Skeletal muscle tissue (tissue), 5 donors: ENCODE results near the gene CLCN6. TPM values are rescaled to one million over a fixed set of nuclear protein-coding genes. Genes with fewer than 3 reads are reported as not detected.

Source experiments
- H3K27ac ChIP-seq: one replicate; pipeline ENCODE4 v1.7.0; 2013; ENCODE audit warnings: mild to moderate bottlenecking, low read depth, low read length, inconsistent platforms
- H3K27me3 ChIP-seq, 3 donors: one replicate each; pipeline ENCODE4 v1.7.0; 2013; ENCODE audit warnings: low read length in 3 of 3; ENCODE audit not compliant: control insufficient read depth in 3 of 3, insufficient read depth in 3 of 3
- H3K36me3 ChIP-seq, 3 donors: one replicate each; pipeline ENCODE4 v1.7.0; 2013; ENCODE audit warnings: low read length in 3 of 3; ENCODE audit not compliant: control insufficient read depth in 3 of 3, insufficient read depth in 3 of 3
- H3K4me1 ChIP-seq, 3 donors: one replicate each; pipeline ENCODE4 v1.7.0; 2013; ENCODE audit warnings: low read length in 3 of 3, mild to moderate bottlenecking in 3 of 3; ENCODE audit not compliant: control insufficient read depth in 3 of 3, insufficient read depth in 3 of 3
- H3K4me3 ChIP-seq, 3 donors: one replicate each; pipeline ENCODE4 v1.7.0; 2013; ENCODE audit warnings: low read length in 3 of 3
- H3K9ac ChIP-seq, 3 donors: one replicate each; pipeline ENCODE4 v1.7.0; 2013; ENCODE audit warnings: low read length in 3 of 3, mild to moderate bottlenecking in 3 of 3, moderate library complexity in 2 of 3, low read depth in 1 of 3
- H3K9me3 ChIP-seq, 3 donors: one replicate each; pipeline ENCODE4 v1.7.0; 2013; ENCODE audit warnings: low read length in 3 of 3; ENCODE audit not compliant: control insufficient read depth in 3 of 3
- small RNA-seq: library from RNA; depleted of rRNA; stranded (forward); fragments of <200 nt; gene quantifications from one replicate; pipeline ENCODE3, GENCODE V24; 2014
- total RNA-seq: library from RNA; depleted of rRNA; stranded (reverse); fragments of >200 nt; gene quantifications from one replicate; pipeline ENCODE4 v1.2.3, GENCODE V29; 2014
- donor health status: Osteomylitis.

The CLCN6 gene
- total RNA-seq, 1 donor from 2014 or later = 3.7 TPM

DNA sequence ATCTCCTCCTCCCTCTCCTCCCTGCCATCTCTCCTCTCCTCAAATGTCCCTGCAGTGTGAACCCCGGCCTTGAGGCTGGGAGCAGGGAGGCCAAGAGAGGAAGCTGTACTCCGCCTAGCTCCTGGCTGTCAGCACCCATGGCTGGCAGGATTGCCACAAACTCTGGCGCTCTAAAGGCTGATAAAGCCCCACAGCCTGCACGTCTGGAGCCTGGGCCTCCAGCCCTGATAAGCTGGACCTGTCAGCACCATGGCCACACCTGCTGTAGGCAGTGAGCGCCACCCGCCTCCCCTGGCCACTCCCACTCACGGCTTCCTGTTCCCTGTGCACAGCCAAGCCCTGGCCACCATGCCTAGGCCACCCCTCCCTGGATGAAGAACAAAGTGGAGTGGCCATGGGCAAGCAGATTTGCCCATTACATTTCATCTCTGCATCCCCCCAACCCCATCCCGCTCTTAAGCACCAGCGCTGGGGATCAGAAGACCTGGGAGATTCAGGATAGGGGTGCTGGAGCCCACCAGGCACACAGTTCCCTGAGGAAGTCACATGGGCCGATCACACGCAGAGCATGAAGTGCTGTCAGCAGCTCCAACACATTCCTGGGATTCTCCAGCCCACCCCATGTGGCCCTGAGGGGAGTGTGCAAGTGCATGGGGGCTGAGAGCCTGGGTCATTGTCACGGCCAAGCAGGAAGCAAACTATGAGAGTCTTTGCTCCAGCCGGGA, 77.0 kb downstream of the CLCN6 start:
- H3K9me3 ChIP-seq = no peaks in the 10 kb centered on the region
- peaks cover 0 to 13% (median 0%) of the 10 kb centered on the region in 3 donors for H3K27me3 ChIP-seq
- no peak overlapping the region for H3K27ac ChIP-seq
- H3K4me3 ChIP-seq = no peak overlapping the region
- peaks cover 48 to 74% (median 72%) of the 10 kb centered on the region in 3 donors for H3K4me1 ChIP-seq
- H3K9ac ChIP-seq = no peak overlapping the region
- H3K36me3 ChIP-seq = no peaks in the 10 kb centered on the region

DNA sequence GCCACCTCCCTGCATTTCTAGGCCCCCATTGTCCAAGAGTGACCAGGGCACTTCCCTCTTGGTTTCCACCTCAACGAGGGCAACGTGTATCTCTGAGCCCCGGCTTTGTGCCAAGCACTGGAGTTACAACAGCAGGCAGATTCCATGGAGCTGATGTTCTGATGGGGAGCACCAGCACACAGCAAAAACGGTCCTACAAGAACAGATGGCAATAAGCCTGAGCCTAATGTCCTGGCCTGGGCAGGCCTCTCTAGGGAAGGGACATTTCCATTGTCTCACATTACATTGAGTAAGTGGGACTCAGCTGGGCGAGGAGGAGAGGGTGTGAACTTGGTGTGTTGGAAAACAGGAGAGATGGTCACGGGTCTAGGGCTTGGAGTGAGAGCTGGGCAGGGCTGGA, 79.9 kb downstream of the CLCN6 start:
- Histone ChIP-seq H3K4me3 (peak overlapping the region in 1 of 3 donors; percentile 22), H3K27me3 (peaks cover 0 to 5% (median 0%) of the 10 kb centered on the region in 3 donors), H3K4me1 (peaks cover 25 to 46% (median 43%) of the 10 kb centered on the region in 3 donors), H3K9me3 (no peaks in the 10 kb centered on the region), H3K36me3 (no peaks in the 10 kb centered on the region), H3K9ac (peak overlapping the region in 1 of 3 donors; percentile 40), H3K27ac (peak overlapping the region; percentile 19)

DNA sequence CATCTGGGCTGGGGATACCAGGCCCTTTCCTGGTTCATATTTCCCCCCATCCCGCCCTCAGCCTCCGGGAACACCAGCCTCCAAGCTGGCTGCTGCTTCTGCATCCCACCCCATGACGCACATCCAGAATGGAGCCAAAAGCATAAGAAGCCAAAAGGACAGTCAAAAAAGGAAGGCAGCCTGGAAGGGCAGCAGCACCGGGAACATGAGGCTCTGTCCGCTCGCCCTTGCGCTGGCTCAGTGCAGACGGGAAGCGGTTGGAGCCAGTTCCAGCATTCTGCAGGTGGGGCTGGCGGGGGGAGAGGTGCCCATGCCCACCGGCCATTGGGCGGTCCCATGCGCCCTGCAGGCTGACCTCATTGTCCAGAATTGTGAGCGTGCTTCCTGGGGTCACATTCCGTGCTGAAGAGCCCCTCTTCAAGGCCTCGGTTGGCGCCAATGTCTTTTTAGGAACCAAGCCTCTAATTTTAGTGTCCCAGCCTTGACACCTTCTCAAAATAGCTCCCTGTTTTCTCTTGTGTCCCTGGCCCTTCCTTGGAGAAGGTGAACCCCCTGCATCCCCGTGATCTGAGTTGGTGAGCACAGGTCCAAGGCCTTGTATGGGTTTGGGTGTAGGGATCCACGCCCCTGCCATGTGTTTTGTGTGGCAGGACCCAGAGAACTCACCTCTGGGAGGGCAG, 81.1 kb downstream of the CLCN6 start:
- H3K9ac ChIP-seq = no peak overlapping the region
- H3K27ac ChIP-seq = no peak overlapping the region
- peaks cover 21 to 34% (median 32%) of the 10 kb centered on the region in 3 donors for H3K4me1 ChIP-seq
- H3K9me3 ChIP-seq = no peaks in the 10 kb centered on the region
- no peaks in the 10 kb centered on the region for H3K36me3 ChIP-seq
- H3K4me3 ChIP-seq = no peak overlapping the region
- H3K27me3 ChIP-seq = peaks cover 0 to 5% (median 0%) of the 10 kb centered on the region in 3 donors

DNA sequence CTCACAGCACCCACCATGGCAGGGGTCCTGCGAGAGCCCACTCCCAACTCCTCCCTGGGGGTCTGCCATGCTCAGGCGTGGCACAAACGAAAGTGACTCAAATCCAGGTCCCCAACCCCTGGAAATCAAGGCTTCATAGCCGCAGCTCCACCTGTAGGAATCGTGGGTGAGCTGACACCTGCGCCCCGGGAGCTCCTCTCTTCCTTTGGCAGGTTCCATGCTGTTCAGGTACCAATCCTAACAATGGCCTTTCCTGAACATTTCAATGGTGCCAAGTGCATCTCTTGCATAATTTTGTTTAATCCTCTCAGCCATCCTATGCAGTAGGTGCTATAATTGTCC, 81.6 kb downstream of the CLCN6 start:
- Histone ChIP-seq H3K27me3 (peaks cover 0 to 5% (median 0%) of the 10 kb centered on the region in 3 donors), H3K9ac (no peak overlapping the region), H3K36me3 (no peaks in the 10 kb centered on the region), H3K4me3 (no peak overlapping the region), H3K27ac (no peak overlapping the region), H3K4me1 (peaks cover 20 to 30% (median 30%) of the 10 kb centered on the region in 3 donors), H3K9me3 (no peaks in the 10 kb centered on the region)

DNA sequence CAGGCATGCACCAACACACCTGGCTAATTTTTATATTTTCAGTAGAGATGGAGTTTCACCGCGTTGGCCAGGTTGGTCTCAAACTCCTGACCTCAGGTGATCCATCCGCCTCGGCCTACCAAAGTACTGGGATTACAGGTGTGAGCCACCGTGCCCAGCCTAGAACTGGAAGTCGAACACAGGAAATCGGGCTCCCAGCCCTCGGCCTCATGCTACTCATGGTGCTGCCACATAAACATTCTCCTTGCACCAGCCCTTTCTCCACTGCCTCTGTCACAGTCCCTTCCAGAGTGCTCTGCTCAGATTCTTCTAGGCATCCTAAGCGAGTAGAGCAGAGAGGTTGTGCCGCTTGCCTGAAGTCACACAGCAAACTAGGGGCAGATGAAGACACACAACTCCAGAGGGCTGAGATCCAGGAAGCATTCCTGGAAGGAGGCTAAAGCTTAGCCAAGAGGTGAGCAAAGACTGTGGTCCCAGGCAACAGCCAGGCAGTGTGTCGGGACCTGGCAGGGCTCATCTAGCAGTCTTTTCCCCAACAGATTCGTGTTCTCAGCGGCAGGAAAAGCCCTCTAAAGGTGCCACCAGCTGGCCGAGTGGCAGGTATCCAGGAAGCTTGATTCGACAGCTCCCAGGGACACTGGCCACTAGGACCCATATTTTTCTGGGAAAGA, 82.3 kb downstream of the CLCN6 start:
- no peaks in the 10 kb centered on the region for H3K36me3 ChIP-seq
- no peak overlapping the region for H3K9ac ChIP-seq
- no peaks in the 10 kb centered on the region for H3K9me3 ChIP-seq
- H3K27ac ChIP-seq = no peak overlapping the region
- H3K4me1 ChIP-seq = peaks cover 15 to 23% (median 23%) of the 10 kb centered on the region in 3 donors
- no peak overlapping the region for H3K4me3 ChIP-seq
- peaks cover 0 to under 1% (median 0%) of the 10 kb centered on the region in 3 donors for H3K27me3 ChIP-seq

DNA sequence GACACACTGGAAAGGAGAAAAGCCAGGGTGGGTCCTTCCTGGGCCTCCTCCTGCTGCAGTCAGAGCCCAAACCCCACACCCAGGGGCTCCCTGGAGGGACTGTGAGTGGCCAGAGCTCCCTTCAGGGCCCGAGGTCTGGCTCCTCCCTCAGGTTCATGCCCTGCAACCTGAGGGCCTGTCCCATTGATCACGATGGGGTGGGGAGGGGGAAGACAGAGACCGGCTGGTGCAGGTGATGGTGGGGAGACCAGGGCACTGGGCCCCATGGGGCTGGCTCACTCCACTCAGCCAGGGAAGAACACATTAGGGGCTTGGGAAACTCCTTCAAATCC, 82.9 kb downstream of the CLCN6 start:
- Histone ChIP-seq H3K4me1 (peaks cover 15 to 26% (median 21%) of the 10 kb centered on the region in 3 donors), H3K27me3 (no peaks in the 10 kb centered on the region), H3K9ac (no peak overlapping the region), H3K27ac (no peak overlapping the region), H3K36me3 (no peaks in the 10 kb centered on the region), H3K9me3 (no peaks in the 10 kb centered on the region), H3K4me3 (no peak overlapping the region)

- Histone ChIP-seq H3K27ac (no peak overlapping the region), H3K4me1 (peaks cover 9 to 15% (median 9%) of the 10 kb centered on the region in 3 donors), H3K36me3 (no peaks in the 10 kb centered on the region), H3K4me3 (no peak overlapping the region), H3K9ac (no peak overlapping the region), H3K27me3 (peaks cover 0 to 9% (median 7%) of the 10 kb centered on the region in 3 donors), H3K9me3 (no peaks in the 10 kb centered on the region)
Measured at GRCh38 chr1:11891433-11892186, 85.6 kb downstream of the CLCN6 start.

Small RNAs within 50 kb of the gene (small RNA-seq; reads per million reads assigned to genes)
- not detected for gene RF02156
- gene RF02157 = not detected
- gene RF02158 = not detected

Other genes starting within 250 kb of the CLCN6 start
- gene FBXO2, start 151.8 kb upstream of the CLCN6 start, total RNA-seq = 0.52 TPM
- gene FBXO44, start 151.3 kb upstream of the CLCN6 start, total RNA-seq = 3.1 TPM
- gene FBXO6, start 142.0 kb upstream of the CLCN6 start, total RNA-seq = 2.6 TPM
- gene MAD2L2, start 125.0 kb upstream of the CLCN6 start, total RNA-seq = 19.8 TPM
- gene DRAXIN, start 114.5 kb upstream of the CLCN6 start, total RNA-seq = not detected
- gene AGTRAP, start 70.1 kb upstream of the CLCN6 start, total RNA-seq = 15.7 TPM
- gene C1orf167, start 44.0 kb upstream of the CLCN6 start, total RNA-seq = 6.8 TPM
- 43.3 TPM for gene MTHFR, start 227 bp upstream of the CLCN6 start, total RNA-seq
- 4.2 TPM for gene NPPA, start 41.6 kb downstream of the CLCN6 start, total RNA-seq
- 1.0 TPM for gene NPPB, start 52.8 kb downstream of the CLCN6 start, total RNA-seq
- gene KIAA2013, start 120.2 kb downstream of the CLCN6 start, total RNA-seq = 20.9 TPM
- gene PLOD1, start 128.5 kb downstream of the CLCN6 start, total RNA-seq = 97.6 TPM
- 37.6 TPM for gene MFN2, start 174.3 kb downstream of the CLCN6 start, total RNA-seq
- 26.1 TPM for gene MIIP, start 213.3 kb downstream of the CLCN6 start, total RNA-seq